OCI-LY1 (cell line): ENCODE measurements around the gene C13orf42.

Experiments used
- CTCF ChIP-seq: fragments of 200-600 bp; sonication (generic), shearing (Covaris generic); IDR thresholded peaks from 2 replicates; pipeline ENCODE4 v1.5.1; 2017; ENCODE audit warnings: mild to moderate bottlenecking, antibody characterized with exemption, low read length, moderate library complexity, mixed read lengths
- EZH2 ChIP-seq: fragments of 200-600 bp; sonication (generic), shearing (Covaris generic); IDR thresholded peaks from 2 replicates; pipeline ENCODE4 v1.8.0; 2017; ENCODE audit warnings: borderline replicate concordance, mixed run types, mild to moderate bottlenecking, antibody characterized with exemption, low read length, moderate library complexity, mixed read lengths

GRCh38 chr13:51096131-51096530 lies 14.9 kb downstream of the C13orf42 start:
- TF ChIP-seq EZH2 (no peak), CTCF (no peak)
